Ovary (tissue), 9 donors: ENCODE results near the gene TBX1. TPM values are rescaled to one million over a fixed set of nuclear protein-coding genes. Genes with fewer than 3 reads are reported as not detected.

Experiments
- DNase-seq, 5 donors: peaks; one replicate each; pipeline ENCODE4 v3.0.0-alpha.2; 2019 to 2020
- H3K27ac ChIP-seq, 2 donors: fragments of 200-600 bp; one replicate each; pipeline versions ENCODE4 v1.5.1 to v1.8.0; 2019 to 2022
- H3K27me3 ChIP-seq: fragments of 200-600 bp; one replicate; pipeline ENCODE4 v1.8.0; 2022
- H3K36me3 ChIP-seq: fragments of 200-600 bp; sonication (generic); one replicate; pipeline ENCODE4 v1.5.1; 2019
- H3K4me1 ChIP-seq: one replicate; pipeline ENCODE4 v1.8.1; 2013; ENCODE audit warnings: mild to moderate bottlenecking, moderate library complexity; ENCODE audit not compliant: insufficient read depth
- H3K4me3 ChIP-seq: fragments of 200-600 bp; sonication (generic); one replicate; pipeline ENCODE4 v1.5.1; 2017
- H3K9me3 ChIP-seq, 2 donors: fragments of 200-600 bp in 1 of 2; sonication (generic) in 1 of 2; one replicate each; pipeline versions ENCODE4 v1.5.1 to v1.8.1; 2013 to 2019; ENCODE audit warnings: mild to moderate bottlenecking in 1 of 2, moderate library complexity in 1 of 2
- CTCF ChIP-seq, 3 donors: fragments of 450-650 bp in 2 of 3; fragments of 200-600 bp in 1 of 3; IDR thresholded peaks; one replicate each; pipeline versions ENCODE4 v1.5.1 to v1.8.0; 2016 to 2022; ENCODE audit warnings: antibody characterized with exemption in 3 of 3, mild to moderate bottlenecking in 1 of 3
- EP300 ChIP-seq: sonication (generic); formaldehyde crosslinking; IDR thresholded peaks from one replicate; pipeline ENCODE4 v1.6.1; 2017; ENCODE audit warnings: antibody characterized with exemption
- POLR2A ChIP-seq: fragments of 450-650 bp; IDR thresholded peaks from one replicate; pipeline ENCODE4 v1.6.1; 2017; ENCODE audit warnings: antibody characterized with exemption, mild to moderate bottlenecking, moderate library complexity
- WGBS, 3 donors: extraction: QIAGEN DNeasy Blood & Tissue Kit in 1 of 3; methylation state at CpG; one replicate each; pipeline versions ENCODE4 v1.1.5 to v1.1.7; 2013 to 2017; 5-methylcytosine and 5-hydroxymethylcytosine counted together
- intact Hi-C, 4 donors: fragments of 100-400 bp; cut with DNase I; formaldehyde crosslinking; loops; one replicate each; pipeline versions ENCODE4 v1.11.0 to v1.15.1; 2022 to 2023
- polyA plus RNA-seq, 2 donors: library from polyadenylated mRNA; stranded (reverse); fragments of 200-250 nt in 1 of 2; fragments of 350-450 nt in 1 of 2; fragmentation: Illumina TruSeq in 1 of 2; extraction: RNeasy Lipid Tissue Mini Kit (QIAGEN cat#74804) in 1 of 2; gene quantifications; one replicate each; pipeline ENCODE4 v1.2.3, GENCODE V29; 2013 to 2014
- total RNA-seq, 7 donors: library from RNA; depleted of rRNA in 2 of 7; stranded (reverse); fragments of >200 nt in 2 of 7; fragmentation: NEBNext Ultra II Directional in 3 of 7; extraction: Animal tissue kit (Norgen Biotek cat#: 25700) in 3 of 7; gene quantifications; one replicate each; pipeline versions ENCODE4 v1.1.0 to v1.2.4, GENCODE V29; 2016 to 2023
- donor health status: DM: no; HTN: no; CAD: no; lungs with moderate emphysema.
- donor health status: DM: no; HTN: no; CAD: no.
- donor health status: Bipolar disorder and iron deficiency.
- donor health status: DM: yes; HTN: yes; CAD: no.
- donor health status: DM: no; HTN: no; CAD: no.
- donor health status: DM: yes; HTN: yes; CAD: no.

Gene TBX1
- total and polyA plus RNA-seq, 9 donors: 1.2 to 23.8 (median 2.9) TPM; not detected in 1

GRCh38 chr22:19739448-19739895 is 21.1 kb upstream of the TBX1 start:
- intact Hi-C loops: no loop called here
- no peaks in the 10 kb centered on the region for H3K36me3 ChIP-seq
- H3K27me3 ChIP-seq: no peaks in the 10 kb centered on the region
- no peak for DNase-seq
- no peak overlapping the region for H3K27ac ChIP-seq
- 40 to 59% (median 48%) methylated on average over 9 to 16 of the region's 16 CpGs for WGBS, 3 donors
- no peak for TF ChIP-seq POLR2A
- no peak for TF ChIP-seq CTCF (IDR thresholded peaks at IDR 0.05)
- TF ChIP-seq EP300: no peak
- H3K9me3 ChIP-seq: no peaks in the 10 kb centered on the region
- H3K4me1 ChIP-seq: no peaks in the 10 kb centered on the region
- no peak overlapping the region for H3K4me3 ChIP-seq

- Histone ChIP-seq H3K4me1 (no peaks in the 10 kb centered on the region), H3K27ac (no peak overlapping the region), H3K36me3 (no peaks in the 10 kb centered on the region), H3K27me3 (no peaks in the 10 kb centered on the region), H3K9me3 (no peaks in the 10 kb centered on the region), H3K4me3 (no peak overlapping the region)
- DNase-seq: no peak
- intact Hi-C loops: no loop called here
- TF ChIP-seq POLR2A (no peak), EP300 (no peak), CTCF (IDR thresholded peaks at IDR 0.05) (no peak)
- 81 to 93% (median 91%) methylated on average over 7 of the region's 7 CpGs for WGBS, 3 donors
Observed at GRCh38 chr22:19739911-19740449, 20.6 kb upstream of the TBX1 start.

GRCh38 chr22:19740586-19740985 is 20.0 kb upstream of the TBX1 start:
- no peak for DNase-seq
- Histone ChIP-seq H3K4me3 (no peak overlapping the region), H3K36me3 (no peaks in the 10 kb centered on the region), H3K27ac (no peak overlapping the region), H3K9me3 (no peaks in the 10 kb centered on the region), H3K4me1 (no peaks in the 10 kb centered on the region), H3K27me3 (no peaks in the 10 kb centered on the region)
- TF ChIP-seq EP300 (no peak), POLR2A (no peak), CTCF (IDR thresholded peaks at IDR 0.05) (no peak)
- 86 to 88% (median 88%) methylated on average over 15 of the region's 15 CpGs for WGBS, 3 donors
- intact Hi-C loops: no loop called here

- no peak overlapping the region for H3K4me3 ChIP-seq
- TF ChIP-seq EP300 (no peak), CTCF (IDR thresholded peaks at IDR 0.05) (no peak), POLR2A (no peak)
- no peak for DNase-seq
- H3K27ac ChIP-seq: no peak overlapping the region
- WGBS, 3 donors: 88 to 97% (median 96%) methylated on average over 7 of the region's 7 CpGs
- no peaks in the 10 kb centered on the region for H3K4me1 ChIP-seq
- H3K36me3 ChIP-seq: no peaks in the 10 kb centered on the region
- no peaks in the 10 kb centered on the region for H3K27me3 ChIP-seq
- intact Hi-C loops: no loop called here
- no peaks in the 10 kb centered on the region for H3K9me3 ChIP-seq
Observed at GRCh38 chr22:19741053-19741452, 19.5 kb upstream of the TBX1 start.
